ENCODE data around the gene CRPPA.

GRCh38 chr7:16428672-16429071, 7.3 kb upstream of the CRPPA start:
- TF ChIP-seq EZH2 (IDR thresholded peaks at IDR 0.05; ENCODE audit: insufficient read depth, poor library complexity, severe bottlenecking) (no peak), EZH2phosphoT487 (IDR thresholded peaks at IDR 0.05; ENCODE audit: insufficient read depth, low read depth) (no peak)
